Natural killer cell (primary cell): ENCODE results near the gene RPS21. TPM values are rescaled to one million over a fixed set of nuclear protein-coding genes. Genes with fewer than 3 reads are reported as not detected.

ENCODE experiments used
- ATAC-seq, 3 donors: fragments of 150-1000 bp in 2 of 3; fragments of 200-7000 bp in 1 of 3; cut with Tn5 transposase; 1 replicate in 1 of 3; 2 replicates in 2 of 3; pipeline ENCODE4 v1.10.0; 2021; ENCODE audit warnings: mild to moderate bottlenecking in 2 of 3, moderate library complexity in 2 of 3
- DNase-seq, 2 donors: peaks; one replicate each; pipeline versions ENCODE4 v3.0.0 to v3.0.0-alpha.2; 2013 to 2021; ENCODE audit warnings: mixed read lengths in 1 of 2
- H3K27ac ChIP-seq: one replicate; pipeline ENCODE4 v1.5.1; 2013; ENCODE audit warnings: mild to moderate bottlenecking, low read length
- H3K27me3 ChIP-seq: one replicate; pipeline ENCODE4 v1.6.1; 2013; ENCODE audit warnings: low read length; ENCODE audit not compliant: control insufficient read depth, insufficient read depth
- H3K36me3 ChIP-seq: one replicate; pipeline ENCODE4 v1.6.1; 2013; ENCODE audit warnings: low read length; ENCODE audit not compliant: control insufficient read depth, insufficient read depth
- H3K4me1 ChIP-seq: one replicate; pipeline ENCODE4 v1.6.1; 2013; ENCODE audit warnings: low read length; ENCODE audit not compliant: control insufficient read depth, insufficient read depth
- H3K4me3 ChIP-seq: one replicate; pipeline ENCODE4 v1.5.1; 2013; ENCODE audit warnings: low read length
- H3K9me3 ChIP-seq: one replicate; pipeline ENCODE4 v1.6.1; 2013; ENCODE audit warnings: low read length; ENCODE audit not compliant: control insufficient read depth, insufficient read depth
- H3K27ac Mint-ChIP-seq, 2 donors: one replicate each; pipeline ENCODE4 v1.8.0; 2022; ENCODE audit warnings: mild to moderate bottlenecking in 2 of 2, mixed read lengths in 2 of 2, moderate library complexity in 1 of 2
- H3K27me3 Mint-ChIP-seq, 2 donors: one replicate each; pipeline ENCODE4 v1.8.0; 2022; ENCODE audit warnings: low read depth in 2 of 2, mixed read lengths in 2 of 2
- H3K36me3 Mint-ChIP-seq: one replicate; pipeline ENCODE4 v1.8.0; 2022; ENCODE audit warnings: mixed read lengths
- H3K4me1 Mint-ChIP-seq, 2 donors: one replicate each; pipeline ENCODE4 v1.8.0; 2022; ENCODE audit warnings: mixed read lengths in 2 of 2
- H3K4me3 Mint-ChIP-seq: one replicate; pipeline ENCODE4 v1.8.0; 2022; ENCODE audit warnings: mild to moderate bottlenecking, moderate library complexity, mixed read lengths
- H3K9me3 Mint-ChIP-seq, 2 donors: one replicate each; pipeline ENCODE4 v1.8.0; 2022; ENCODE audit warnings: mixed read lengths in 2 of 2
- WGBS: methylation state at CpG from one replicate; pipeline ENCODE4 v1.1.7; 2013; ENCODE audit warnings: missing lambda C conversion rate; ENCODE audit not compliant: insufficient coverage; 5-methylcytosine and 5-hydroxymethylcytosine counted together
- intact Hi-C: fragments of 100-400 bp; cut with micrococcal nuclease; formaldehyde crosslinking; loops from one replicate; pipeline ENCODE4 v1.14.2; 2022
- total RNA-seq, 4 donors: library from RNA; stranded (reverse); fragments of 120-200 nt in 1 of 4; gene quantifications; one replicate each; pipeline versions ENCODE4 v1.2.3 to v1.2.4, GENCODE V29; 2013 to 2022
- TF ChIP-seq, protein P1 (sequence below): fragments of 200-600 bp; IDR thresholded peaks from one replicate; pipeline ENCODE4 v1.8.0; 2022; ENCODE audit warnings: antibody characterized with exemption

RPS21 gene
- total RNA-seq, 3 donors from 2014 or later (not counting 1 experiment from before 2014, with no cell fraction given) = 887 to 1,244 (median 1,112) TPM

DNA sequence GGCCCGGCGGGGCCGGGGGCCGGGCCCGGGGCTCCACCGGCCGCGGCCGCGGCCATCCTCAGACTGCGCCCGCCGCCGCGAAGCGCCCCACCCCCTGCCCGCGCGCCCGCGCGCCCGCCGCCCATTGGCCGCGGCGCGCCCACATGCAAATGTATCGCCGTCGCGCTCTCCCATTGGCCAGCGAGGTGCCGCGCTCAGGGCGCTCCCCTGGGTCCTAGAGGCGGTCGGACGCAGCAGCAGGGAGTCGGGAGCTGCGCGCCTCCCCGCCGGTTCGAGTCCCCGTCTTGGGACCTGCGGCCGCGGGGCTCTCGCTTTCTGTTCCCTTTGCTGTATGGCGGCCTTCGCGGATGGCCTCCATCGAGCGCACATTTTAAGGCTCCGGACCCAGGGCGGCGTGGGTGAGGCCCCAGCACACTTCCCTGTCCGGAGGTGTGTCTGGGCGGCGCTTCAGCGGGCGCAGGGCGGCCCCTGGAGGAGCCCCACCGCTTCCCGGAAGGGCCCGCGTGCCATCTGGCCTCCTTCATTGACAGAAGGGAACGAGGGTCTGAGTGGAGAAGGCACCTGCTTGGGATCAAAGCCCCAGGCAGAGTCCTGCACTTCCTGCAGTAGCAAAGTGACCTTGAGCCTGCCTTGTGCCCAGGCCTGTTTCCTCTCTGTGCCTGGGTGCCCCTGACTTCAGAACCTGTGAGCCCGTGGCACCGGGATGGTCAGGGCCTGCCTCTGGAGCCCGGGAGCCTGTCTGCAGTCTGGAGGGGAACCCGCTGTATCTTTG lies 20.5 kb downstream of the RPS21 start, which contains the start of gene CABLES2:
CABLES2 (minus strand) TSS at position 65 of the 772 bp plus-strand sequence; CDS start at position 56, 9 bp downstream.
- peak within 1 kb of the TSS; percentile 65 to 84 for H3K27ac Mint-ChIP-seq

DNA sequence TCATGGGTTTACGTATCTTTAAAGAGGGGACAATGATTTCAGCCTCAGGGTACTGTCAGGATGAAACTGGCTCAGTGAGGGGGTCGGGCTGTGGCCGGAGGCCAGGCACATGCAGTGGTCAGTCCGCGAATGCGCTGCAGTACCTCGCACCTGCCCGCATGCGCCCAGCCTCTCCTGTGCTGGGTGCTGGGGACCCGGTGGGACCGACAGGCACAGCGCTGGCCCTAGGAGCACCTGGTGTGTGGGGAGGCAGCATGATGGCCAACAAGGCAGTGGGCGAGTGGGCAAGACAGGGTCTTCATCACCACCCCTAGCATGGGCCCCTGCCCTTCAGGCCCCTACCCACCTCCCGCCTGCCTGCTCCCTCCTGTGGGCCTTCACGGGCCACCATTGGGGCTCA lies 21.2 kb downstream of the RPS21 start:
- Histone ChIP-seq H3K27me3 (no peaks in the 10 kb centered on the region), H3K27ac (no peak overlapping the region), H3K36me3 (no peaks in the 10 kb centered on the region), H3K4me3 (no peak overlapping the region), H3K9me3 (no peaks in the 10 kb centered on the region), H3K4me1 (peaks cover 39% of the 10 kb centered on the region)
- Mint-ChIP-seq H3K4me3 (peak overlapping the region; percentile 85), H3K9me3 (no peaks in the 10 kb centered on the region), H3K27ac (peak overlapping the region in 1 of 2 donors; percentile 65), H3K27me3 (no peaks in the 10 kb centered on the region), H3K36me3 (no peaks in the 10 kb centered on the region), H3K4me1 (peaks cover 10 to 35% of the 10 kb centered on the region in 2 donors)
- ATAC-seq = no peak
- WGBS = 94% methylated on average over 15 of the region's 15 CpGs
- intact Hi-C loops = no loop called here
- no peak for DNase-seq
- TF ChIP-seq, protein P1, sequence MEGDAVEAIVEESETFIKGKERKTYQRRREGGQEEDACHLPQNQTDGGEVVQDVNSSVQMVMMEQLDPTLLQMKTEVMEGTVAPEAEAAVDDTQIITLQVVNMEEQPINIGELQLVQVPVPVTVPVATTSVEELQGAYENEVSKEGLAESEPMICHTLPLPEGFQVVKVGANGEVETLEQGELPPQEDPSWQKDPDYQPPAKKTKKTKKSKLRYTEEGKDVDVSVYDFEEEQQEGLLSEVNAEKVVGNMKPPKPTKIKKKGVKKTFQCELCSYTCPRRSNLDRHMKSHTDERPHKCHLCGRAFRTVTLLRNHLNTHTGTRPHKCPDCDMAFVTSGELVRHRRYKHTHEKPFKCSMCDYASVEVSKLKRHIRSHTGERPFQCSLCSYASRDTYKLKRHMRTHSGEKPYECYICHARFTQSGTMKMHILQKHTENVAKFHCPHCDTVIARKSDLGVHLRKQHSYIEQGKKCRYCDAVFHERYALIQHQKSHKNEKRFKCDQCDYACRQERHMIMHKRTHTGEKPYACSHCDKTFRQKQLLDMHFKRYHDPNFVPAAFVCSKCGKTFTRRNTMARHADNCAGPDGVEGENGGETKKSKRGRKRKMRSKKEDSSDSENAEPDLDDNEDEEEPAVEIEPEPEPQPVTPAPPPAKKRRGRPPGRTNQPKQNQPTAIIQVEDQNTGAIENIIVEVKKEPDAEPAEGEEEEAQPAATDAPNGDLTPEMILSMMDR = no peak

More for the DNA sequence above, 20.5 kb downstream of the RPS21 start, which contains the start of gene CABLES2:
- peak within 1 kb of the TSS; percentile 85 for H3K4me3 Mint-ChIP-seq
- H3K9me3 Mint-ChIP-seq = no peaks in the 10 kb centered on the region
- intact Hi-C loops = no loop called here
- ATAC-seq (peak; percentile 95 to 96 (median 96)), DNase-seq (peak; percentile 93 to 95)
- Histone ChIP-seq H3K4me3 (peak within 1 kb of the TSS; percentile 65), H3K9me3 (no peaks in the 10 kb centered on the region), H3K36me3 (no peaks in the 10 kb centered on the region), H3K27ac (peak within 1 kb of the TSS; percentile 65), H3K27me3 (no peaks in the 10 kb centered on the region), H3K4me1 (peaks cover 39% of the 10 kb centered on the region)
- H3K27me3 Mint-ChIP-seq = no peaks in the 10 kb centered on the region
- WGBS = 6% methylated on average over 73 of the region's 73 CpGs
- H3K36me3 Mint-ChIP-seq = no peaks in the 10 kb centered on the region
- H3K4me1 Mint-ChIP-seq = peaks cover 10 to 35% of the 10 kb centered on the region in 2 donors
- TF ChIP-seq, protein P1 = no peak

DNA sequence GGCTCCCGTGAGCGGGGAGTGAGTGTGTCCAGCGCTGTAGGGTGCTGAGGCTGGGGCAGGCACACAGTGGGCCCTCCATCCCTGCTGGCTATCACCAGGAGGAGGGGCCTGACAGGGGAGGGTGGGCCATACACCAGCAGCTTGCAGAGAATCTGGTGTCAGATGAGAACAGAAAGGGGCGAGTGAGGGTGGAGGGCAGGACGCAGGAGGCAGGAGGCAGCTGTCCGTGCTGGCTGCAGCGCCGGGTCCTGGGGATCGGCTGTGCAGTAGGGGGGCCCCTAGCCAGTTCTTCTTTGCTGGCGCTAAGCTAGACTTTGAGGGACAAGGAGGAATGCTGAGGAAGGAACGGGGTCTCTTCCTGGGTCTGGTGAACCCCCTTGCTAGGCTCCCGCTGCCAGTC lies 21.7 kb downstream of the RPS21 start:
- intact Hi-C loops = no loop called here
- Histone ChIP-seq H3K27ac (no peak overlapping the region), H3K4me1 (peaks cover 39% of the 10 kb centered on the region), H3K9me3 (no peaks in the 10 kb centered on the region), H3K4me3 (no peak overlapping the region), H3K27me3 (no peaks in the 10 kb centered on the region), H3K36me3 (no peaks in the 10 kb centered on the region)
- no peaks in the 10 kb centered on the region for H3K36me3 Mint-ChIP-seq
- H3K9me3 Mint-ChIP-seq = no peaks in the 10 kb centered on the region
- no peaks in the 10 kb centered on the region for H3K27me3 Mint-ChIP-seq
- TF ChIP-seq, protein P1 = no peak
- ATAC-seq (no peak), DNase-seq (no peak)
- H3K27ac Mint-ChIP-seq = no peak overlapping the region
- peaks cover 10 to 35% of the 10 kb centered on the region in 2 donors for H3K4me1 Mint-ChIP-seq
- H3K4me3 Mint-ChIP-seq = no peak overlapping the region
- WGBS = 97% methylated on average over 12 of the region's 12 CpGs
